Superior temporal gyrus (tissue), 1 donor: ENCODE results near the gene CHN1.

Experiments used
- DNase-seq: peaks from one replicate; pipeline ENCODE4 v3.0.0-alpha.2; 2016; ENCODE audit errors: extremely low spot score

Gene CHN1

DNA sequence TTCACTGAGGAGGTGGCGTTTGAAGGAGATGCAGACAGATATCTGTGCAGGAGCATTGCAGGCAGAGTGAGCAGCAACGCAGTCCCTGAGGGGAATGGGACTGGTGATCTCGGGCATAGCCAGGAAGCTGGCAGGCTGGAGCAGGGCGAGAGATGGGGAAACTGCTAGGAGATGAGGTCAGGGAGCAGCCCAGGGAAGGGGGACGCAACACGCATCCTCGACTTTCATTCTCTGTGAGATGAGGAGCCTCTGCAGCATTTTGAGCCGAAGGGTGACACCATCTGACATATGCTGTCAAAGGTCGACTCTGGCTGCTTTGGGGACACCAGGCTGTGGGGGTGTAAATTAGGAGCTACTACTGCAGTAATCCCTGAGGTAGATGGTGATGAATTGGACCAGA lies 236.6 kb downstream of the CHN1 start:
- no peak for DNase-seq

GRCh38 chr2:174766271-174766670 lies 238.9 kb downstream of the CHN1 start:
- DNase-seq = no peak

DNA sequence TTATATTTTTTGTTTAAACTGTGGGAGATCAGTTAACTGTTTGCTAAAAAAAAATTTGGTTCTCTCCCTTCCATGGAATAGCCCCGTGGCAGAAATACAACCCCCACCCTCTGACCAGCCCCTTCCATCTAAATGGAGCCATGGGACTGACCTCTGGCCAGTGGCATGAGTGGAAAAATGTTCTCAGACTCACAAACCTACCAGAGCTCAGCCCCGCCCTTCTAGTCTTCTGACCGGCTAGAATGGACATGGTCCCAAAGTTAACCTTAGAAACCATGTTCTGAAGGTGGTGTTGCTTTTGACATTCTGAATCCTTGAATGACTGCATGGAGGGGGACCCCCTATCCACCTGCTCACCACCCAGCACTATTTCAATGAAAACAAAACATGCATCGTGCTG lies 239.6 kb downstream of the CHN1 start:
- no peak for DNase-seq

GRCh38 chr2:174764280-174765255 lies 240.6 kb downstream of the CHN1 start, which contains the start of gene CHRNA1:
TSS of gene CHRNA1 (minus strand) at chr2:174764472. CDS start at chr2:174764394, 78 bp downstream.
- DNase-seq = no peak

- DNase-seq = no peak
Measured at GRCh38 chr2:174763780-174764179, 241.4 kb downstream of the CHN1 start.

DNA sequence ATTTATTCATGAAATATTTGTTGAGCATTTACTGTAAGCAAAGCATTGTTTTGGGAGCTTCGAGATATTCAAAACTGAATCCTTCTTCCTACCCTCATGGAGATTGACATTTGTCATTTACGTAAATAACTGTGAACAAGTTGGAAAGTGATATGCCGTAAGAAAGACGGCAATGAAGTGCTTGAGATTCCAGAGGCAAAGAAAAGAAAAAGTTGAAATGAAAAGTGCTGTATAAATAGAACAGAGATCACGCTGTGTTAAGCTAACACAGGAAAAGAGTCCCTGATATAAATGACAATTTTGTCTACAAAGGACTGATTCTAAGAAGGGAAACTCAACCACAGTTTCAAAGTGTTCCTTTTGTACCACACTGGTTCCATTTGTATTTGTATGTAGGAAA lies 242.7 kb downstream of the CHN1 start:
- peak; percentile 61 for DNase-seq

DNA sequence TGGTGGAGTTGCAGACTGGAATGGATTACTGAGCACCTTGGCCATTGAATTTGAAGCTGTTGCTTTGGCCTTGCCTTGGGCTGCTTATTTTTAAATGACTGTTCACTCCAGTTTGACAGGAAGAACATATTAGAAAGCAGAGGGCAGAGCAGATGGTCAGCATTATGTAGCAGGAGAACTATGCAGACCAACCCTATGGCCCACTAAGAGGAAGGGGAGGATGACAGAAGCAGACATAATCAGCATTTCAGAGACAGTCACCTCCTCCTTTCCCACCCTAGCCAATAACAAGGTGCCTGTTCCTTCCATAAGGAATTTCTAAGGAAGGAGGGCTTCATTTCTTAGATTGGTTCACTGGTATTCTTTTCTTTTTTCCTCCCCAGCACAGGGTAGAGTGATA lies 243.3 kb downstream of the CHN1 start:
- no peak for DNase-seq

DNA sequence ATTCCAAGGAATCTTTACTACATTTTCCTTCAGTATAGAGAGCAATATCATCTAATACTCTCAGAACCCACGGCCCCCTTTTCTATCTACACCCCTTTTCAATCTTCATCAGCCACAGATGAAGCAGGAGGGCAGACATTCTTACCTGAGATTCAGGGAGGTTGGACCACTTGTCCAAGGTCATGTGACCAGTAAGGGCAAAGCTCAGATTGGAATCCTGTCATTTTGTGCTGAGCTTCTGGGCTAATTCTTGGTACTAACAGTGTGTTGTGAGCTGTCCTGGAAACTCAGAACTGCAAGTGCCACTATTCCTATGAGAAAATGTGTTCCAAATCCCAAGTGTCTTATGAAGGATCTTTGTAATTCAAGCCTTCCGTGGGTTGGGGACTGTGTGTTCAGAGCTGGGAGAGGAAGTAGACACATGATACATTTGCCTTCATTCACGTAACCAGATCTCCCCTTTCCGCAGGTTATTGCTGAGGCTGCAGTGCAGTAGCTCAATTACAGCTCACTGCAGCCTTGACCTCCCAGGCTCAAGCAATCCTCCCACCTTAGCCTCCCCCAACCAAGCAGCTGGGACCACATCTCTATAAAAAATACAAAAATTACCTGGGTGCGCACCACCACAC lies 244.2 kb downstream of the CHN1 start:
- no peak for DNase-seq

- no peak for DNase-seq
Measured at GRCh38 chr2:174759381-174760065, 245.7 kb downstream of the CHN1 start.

- no peak for DNase-seq
Measured at GRCh38 chr2:174756743-174757142, 248.4 kb downstream of the CHN1 start.

GRCh38 chr2:174753038-174753633 lies 252.0 kb downstream of the CHN1 start:
- DNase-seq = no peak

- no peak for DNase-seq
Measured at GRCh38 chr2:174752403-174753037, 252.7 kb downstream of the CHN1 start.

DNA sequence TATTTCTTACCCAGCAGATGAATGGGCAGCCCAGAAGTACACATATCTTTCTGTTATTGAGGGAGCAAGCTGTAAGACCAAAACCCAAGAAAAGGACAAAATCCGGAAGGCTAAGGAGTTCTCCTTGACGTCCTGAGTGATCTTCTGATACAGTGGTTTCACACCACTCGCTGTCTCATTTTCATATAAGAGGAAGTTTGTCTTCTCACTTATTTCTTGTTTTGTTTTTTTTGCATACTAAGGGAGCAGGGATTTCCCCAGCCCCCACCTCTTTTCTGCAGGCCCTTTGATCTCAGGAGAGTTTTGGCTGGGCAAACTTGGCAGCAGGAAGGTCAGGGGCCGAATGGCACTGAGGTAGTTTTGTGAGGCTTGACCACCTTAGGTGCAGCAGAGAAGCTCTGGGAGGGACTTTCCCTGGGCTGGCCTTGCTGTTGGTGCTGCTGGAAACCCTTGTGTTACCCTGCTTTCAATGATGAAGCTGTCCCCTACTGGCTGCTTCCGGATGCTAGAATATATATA lies 254.2 kb downstream of the CHN1 start:
- no peak for DNase-seq

- no peak for DNase-seq
Measured at GRCh38 chr2:174749793-174750192, 255.4 kb downstream of the CHN1 start.

GRCh38 chr2:174748948-174749347 lies 256.2 kb downstream of the CHN1 start:
- peak; percentile 90 for DNase-seq
